PC-9 (cell line): Measurements from ENCODE around the gene ADAMTS7.

Source experiments
- EZH2 ChIP-seq: fragments of 200-600 bp; sonication (generic); IDR thresholded peaks from 2 replicates; pipeline ENCODE4 v1.8.0; 2017; ENCODE audit warnings: antibody characterized with exemption, low read depth
- TF ChIP-seq, protein P1 (sequence below): fragments of 200-600 bp; sonication (generic); conservative IDR thresholded peaks from 2 replicates; pipeline ENCODE4 v1.6.1; 2017; ENCODE audit warnings: mixed run types, antibody characterized with exemption, mild to moderate bottlenecking, moderate library complexity

- TF ChIP-seq, protein P1, sequence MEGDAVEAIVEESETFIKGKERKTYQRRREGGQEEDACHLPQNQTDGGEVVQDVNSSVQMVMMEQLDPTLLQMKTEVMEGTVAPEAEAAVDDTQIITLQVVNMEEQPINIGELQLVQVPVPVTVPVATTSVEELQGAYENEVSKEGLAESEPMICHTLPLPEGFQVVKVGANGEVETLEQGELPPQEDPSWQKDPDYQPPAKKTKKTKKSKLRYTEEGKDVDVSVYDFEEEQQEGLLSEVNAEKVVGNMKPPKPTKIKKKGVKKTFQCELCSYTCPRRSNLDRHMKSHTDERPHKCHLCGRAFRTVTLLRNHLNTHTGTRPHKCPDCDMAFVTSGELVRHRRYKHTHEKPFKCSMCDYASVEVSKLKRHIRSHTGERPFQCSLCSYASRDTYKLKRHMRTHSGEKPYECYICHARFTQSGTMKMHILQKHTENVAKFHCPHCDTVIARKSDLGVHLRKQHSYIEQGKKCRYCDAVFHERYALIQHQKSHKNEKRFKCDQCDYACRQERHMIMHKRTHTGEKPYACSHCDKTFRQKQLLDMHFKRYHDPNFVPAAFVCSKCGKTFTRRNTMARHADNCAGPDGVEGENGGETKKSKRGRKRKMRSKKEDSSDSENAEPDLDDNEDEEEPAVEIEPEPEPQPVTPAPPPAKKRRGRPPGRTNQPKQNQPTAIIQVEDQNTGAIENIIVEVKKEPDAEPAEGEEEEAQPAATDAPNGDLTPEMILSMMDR, result no peak
- TF ChIP-seq EZH2, result no peak
Observed at GRCh38 chr15:78807359-78807758, 3.9 kb downstream of the ADAMTS7 start.
